IPS-NIHi11 (cell line): ENCODE data around the gene FBXO9.

Experiments used
- DNase-seq: peaks from one replicate; pipeline ENCODE4 v3.0.0; 2012; ENCODE audit warnings: mixed read lengths, low spot score

Gene FBXO9

GRCh38 chr6:53065266-53066076, at the start of gene FBXO9:
Gene FBXO9, plus strand, starts transcription at chr6:53065404. Its CDS starts 386 bp downstream, at chr6:53065790.
- peak; percentile 88 for DNase-seq

DNA sequence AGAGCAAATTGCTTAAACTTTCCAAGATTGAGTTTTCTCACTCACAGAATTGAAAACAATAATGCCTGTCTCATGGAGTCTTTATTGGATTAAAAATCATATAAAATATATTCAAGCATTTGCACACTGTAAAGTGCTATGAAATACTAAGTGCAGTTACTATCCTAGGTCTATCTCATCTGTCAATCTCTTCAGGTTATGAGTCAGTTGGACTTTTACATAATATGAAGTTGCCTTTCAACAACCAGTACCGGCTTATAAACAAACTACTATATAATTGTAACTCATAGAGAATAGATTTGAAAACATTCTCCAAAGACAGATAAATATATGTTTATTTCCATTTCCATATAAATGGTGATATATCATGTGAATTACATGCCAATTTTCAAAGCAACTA, 49.7 kb upstream of the FBXO9 start:
- no peak for DNase-seq

DNA sequence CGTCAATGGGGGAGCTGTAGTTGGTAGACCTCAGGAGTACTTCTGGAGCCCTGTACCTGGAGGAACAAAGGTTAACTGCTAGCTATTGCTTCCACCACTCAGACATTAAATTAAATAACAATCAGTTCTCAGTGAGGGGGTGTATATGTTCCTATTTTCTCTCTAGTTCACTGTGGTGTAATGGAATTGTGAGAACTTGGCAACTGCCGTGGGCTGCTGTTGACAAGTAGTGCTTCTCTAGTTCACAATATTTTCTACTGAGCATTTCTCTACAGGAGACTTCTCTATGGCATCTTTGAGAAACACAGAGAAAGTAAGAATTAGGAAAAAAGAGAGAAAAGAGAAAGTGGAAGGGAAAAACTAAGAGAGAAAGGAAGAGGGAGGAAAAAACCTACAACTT, 46.8 kb upstream of the FBXO9 start:
- DNase-seq: no peak

- DNase-seq: no peak
Observed at GRCh38 chr6:53020005-53020744, 45.0 kb upstream of the FBXO9 start.

GRCh38 chr6:53023323-53023722, 41.9 kb upstream of the FBXO9 start:
- no peak for DNase-seq

- no peak for DNase-seq
Observed at GRCh38 chr6:53026526-53026925, 38.7 kb upstream of the FBXO9 start.

- DNase-seq: no peak
Observed at GRCh38 chr6:53027131-53027718, 38.0 kb upstream of the FBXO9 start.

DNA sequence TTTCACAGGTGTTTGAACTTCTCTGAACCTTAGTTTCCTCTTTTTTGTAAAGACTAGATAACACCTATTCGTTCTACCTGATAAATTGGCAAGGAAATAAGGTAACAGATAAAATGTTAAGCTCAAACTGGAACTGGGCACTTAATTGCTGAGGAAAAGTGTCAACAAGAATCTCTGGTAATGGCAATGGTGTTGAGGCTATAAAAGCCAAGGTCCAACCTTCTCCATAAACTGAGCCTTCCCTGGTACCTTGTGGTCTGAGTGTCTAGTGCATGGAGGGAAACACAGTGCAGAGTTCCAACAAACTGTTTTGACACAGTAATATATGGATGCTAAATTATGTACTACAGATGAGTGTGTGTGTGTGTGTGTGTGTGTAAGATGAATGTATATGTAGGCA, 36.7 kb upstream of the FBXO9 start:
- DNase-seq: no peak

DNA sequence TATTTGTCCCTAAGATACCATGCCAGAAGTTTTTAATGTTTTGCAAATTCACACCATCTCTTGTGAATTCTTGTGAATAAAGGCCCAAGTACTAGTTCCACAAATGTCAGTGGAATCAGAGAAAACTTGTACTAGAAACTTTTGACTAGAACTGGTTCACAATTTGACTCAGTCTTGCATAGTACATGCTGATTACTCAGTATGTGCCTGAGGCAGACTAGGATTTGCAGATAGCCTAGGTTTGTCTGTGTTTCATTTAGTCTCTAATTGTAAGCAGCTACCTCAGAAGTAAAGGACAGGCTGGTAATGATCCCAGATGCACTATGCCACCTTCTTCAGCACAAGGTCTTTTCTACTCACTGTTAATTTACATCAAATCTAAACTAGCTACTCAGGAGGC, 35.9 kb upstream of the FBXO9 start:
- DNase-seq: no peak

- DNase-seq: no peak
Observed at GRCh38 chr6:53029761-53030160, 35.4 kb upstream of the FBXO9 start.

GRCh38 chr6:53031281-53031680, 33.9 kb upstream of the FBXO9 start:
- no peak for DNase-seq

DNA sequence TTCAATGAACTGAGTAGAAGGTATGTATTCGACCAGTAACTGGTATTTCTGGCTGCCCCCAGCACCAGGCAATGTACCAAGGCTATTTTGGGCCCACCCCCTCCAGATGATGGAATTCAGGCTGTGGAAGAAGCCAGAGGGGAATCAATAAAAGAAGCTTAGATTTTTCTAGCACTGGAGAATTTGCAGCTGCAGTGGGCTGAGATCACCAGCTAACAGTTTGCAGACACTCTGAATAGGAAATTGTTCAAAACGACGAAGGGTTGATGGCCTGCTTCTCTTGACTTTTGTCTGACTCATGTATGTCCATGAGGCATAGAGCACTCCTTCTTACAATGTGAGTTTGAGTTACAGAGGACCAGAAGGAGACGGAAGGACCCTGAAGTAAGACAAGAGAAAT, 32.4 kb upstream of the FBXO9 start:
- DNase-seq: no peak

GRCh38 chr6:53033764-53034163, 31.4 kb upstream of the FBXO9 start:
- DNase-seq: no peak

DNA sequence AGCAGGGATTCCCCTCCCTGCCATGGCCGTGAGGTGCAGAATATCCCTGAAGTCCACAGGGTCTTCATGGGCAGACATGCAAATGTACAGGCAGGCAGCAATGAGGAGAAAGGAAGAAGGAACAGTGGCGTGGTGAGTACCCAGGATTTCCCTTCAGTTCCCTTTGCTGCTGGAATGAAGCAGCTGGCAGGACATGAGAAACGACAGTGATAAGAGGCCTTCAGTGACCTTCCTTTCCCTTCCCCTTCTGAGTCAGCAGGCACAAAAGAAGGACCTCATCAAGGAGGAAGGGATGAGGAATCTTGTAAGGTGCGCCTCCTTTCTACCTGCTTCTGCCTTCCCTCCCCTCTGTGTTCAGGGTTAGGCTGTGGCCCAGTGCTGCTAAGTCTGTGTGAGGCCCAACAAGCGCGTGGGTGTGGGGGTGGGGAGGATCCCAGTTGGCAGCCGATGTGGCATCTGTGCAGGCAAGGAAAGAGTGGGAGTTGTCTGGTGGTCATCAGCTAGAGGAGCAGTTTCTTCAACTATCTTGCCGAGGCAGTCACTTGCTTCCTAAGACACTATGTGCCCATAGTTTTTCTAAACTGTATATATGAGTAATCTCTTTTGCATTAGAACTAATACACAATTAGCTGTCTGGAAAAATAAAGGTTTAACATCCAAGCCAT, 29.5 kb upstream of the FBXO9 start:
- no peak for DNase-seq

- no peak for DNase-seq
Observed at GRCh38 chr6:53038141-53038540, 27.1 kb upstream of the FBXO9 start.

GRCh38 chr6:53038596-53038995, 26.6 kb upstream of the FBXO9 start:
- DNase-seq: no peak

DNA sequence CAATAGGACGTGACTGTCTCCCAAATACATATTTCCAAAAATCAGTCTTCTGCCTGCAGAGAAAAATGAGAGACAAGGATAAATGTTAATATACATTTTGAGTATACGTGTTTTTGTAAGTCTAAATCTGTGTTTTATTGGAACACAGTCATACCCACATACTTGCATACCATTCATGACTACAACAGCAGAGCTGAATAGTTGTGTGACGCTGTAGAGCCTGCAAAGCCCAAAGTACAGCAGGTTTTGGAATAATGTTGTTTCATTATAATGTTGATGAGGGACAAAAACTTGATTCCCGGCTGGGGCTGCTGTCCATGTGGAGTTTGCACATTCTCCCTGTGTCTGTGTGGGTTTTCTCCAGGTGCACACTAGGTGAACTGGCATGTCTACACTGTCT, 23.8 kb upstream of the FBXO9 start:
- DNase-seq: no peak

GRCh38 chr6:53042112-53042511, 23.1 kb upstream of the FBXO9 start:
- no peak for DNase-seq

- peak; percentile 16 for DNase-seq
Observed at GRCh38 chr6:53043581-53043980, 21.6 kb upstream of the FBXO9 start.

DNA sequence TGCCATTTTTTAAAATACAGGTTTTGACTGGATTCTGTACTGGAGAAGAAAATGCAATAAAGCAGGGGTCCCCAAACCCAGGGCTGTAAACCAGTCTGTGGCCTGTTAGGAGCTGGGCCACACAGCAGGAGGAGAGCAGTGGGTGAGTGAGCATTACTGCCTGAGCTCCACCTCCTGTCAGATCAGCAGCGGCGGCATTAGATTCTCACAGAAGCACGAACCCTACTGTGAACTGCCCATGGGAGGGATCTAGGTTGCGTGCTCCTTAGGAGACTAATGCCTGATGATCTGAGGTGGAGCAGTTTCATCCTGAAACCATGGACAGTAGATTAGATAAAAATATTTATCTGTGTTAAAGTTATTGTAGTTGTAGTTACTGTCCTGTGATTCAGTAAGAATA, 21.1 kb upstream of the FBXO9 start:
- DNase-seq: no peak

- DNase-seq: no peak
Observed at GRCh38 chr6:53044572-53044971, 20.6 kb upstream of the FBXO9 start.

GRCh38 chr6:53045891-53046673, 19.1 kb upstream of the FBXO9 start:
- no peak for DNase-seq
